GM12892 (cell line): Measurements from ENCODE around the gene TACC3.

ENCODE experiments used
- POLR2AphosphoS5 ChIP-seq: IDR thresholded peaks from 2 replicates; pipeline ENCODE4 v1.6.1; 2011; ENCODE audit warnings: low read depth, low read length, control low read depth
- TAF1 ChIP-seq: IDR thresholded peaks from 2 replicates; pipeline ENCODE4 v1.6.1; 2011; ENCODE audit warnings: low read depth, mild to moderate bottlenecking, control low read depth, low read length, borderline replicate concordance

DNA sequence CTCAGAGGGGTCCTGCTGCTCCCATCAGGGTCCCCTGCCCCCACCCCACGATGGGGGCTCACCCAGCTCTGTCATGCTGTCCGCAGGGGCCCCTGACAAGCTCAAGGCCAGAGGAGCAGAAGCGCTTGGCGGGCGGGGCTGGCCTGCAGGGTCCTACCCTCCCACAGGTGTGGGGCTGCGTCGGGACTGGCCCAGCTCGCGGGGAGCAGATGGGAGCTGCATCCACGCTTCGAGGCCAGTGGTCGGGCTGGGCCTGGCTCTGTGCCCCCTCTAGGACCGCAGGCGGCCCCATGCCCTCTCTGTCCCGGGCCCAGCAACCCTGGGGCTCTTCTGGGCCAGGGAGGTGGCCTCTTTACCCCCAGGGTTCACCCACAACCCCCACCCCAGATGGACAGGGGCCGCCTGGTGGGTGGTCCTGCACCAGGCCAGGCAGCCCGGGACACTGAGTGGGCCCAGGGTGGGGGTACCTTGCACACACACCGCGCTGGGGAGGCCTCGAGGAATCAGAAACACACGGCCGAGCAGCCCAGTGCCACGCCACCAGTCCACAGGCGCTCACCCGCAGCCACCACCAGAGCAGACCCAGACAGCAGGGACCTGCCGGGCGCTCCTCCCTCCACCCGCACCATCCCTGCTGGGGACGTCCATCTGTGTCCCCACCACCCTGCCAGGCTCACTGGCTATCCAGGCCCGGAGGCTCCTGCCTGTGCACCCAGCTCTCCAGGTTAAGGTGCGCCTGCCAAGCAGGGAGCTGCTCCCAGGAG, 30.0 kb downstream of the TACC3 start:
- TF ChIP-seq POLR2AphosphoS5 (no peak), TAF1 (no peak)
